Memory B cell (primary cell): ENCODE measurements around the gene TRIM38.
A peak's percentile ranks its signal among the peaks of the same experiment; 100 is the strongest.

ENCODE experiments used
- ATAC-seq: fragments of 150-1000 bp; cut with Tn5 transposase; 2 replicates; pipeline ENCODE4 v1.10.0; 2021; ENCODE audit warnings: low read depth, mild to moderate bottlenecking, moderate library complexity
- DNase-seq, 2 donors: peaks; one replicate each; pipeline ENCODE4 v3.0.0; 2022; ENCODE audit warnings: low spot score in 2 of 2
- H3K27ac Mint-ChIP-seq: one replicate; pipeline ENCODE4 v1.8.0; 2022; ENCODE audit warnings: mild to moderate bottlenecking, moderate library complexity, mixed read lengths
- H3K27me3 Mint-ChIP-seq: one replicate; pipeline ENCODE4 v1.8.0; 2022; ENCODE audit warnings: mixed read lengths
- H3K36me3 Mint-ChIP-seq: one replicate; pipeline ENCODE4 v1.8.0; 2022; ENCODE audit warnings: mild to moderate bottlenecking, mixed read lengths
- H3K4me1 Mint-ChIP-seq: one replicate; pipeline ENCODE4 v1.8.0; 2022; ENCODE audit warnings: mixed read lengths
- H3K4me3 Mint-ChIP-seq: one replicate; pipeline ENCODE4 v1.8.0; 2022; ENCODE audit warnings: mild to moderate bottlenecking, moderate library complexity, mixed read lengths
- H3K9me3 Mint-ChIP-seq: one replicate; pipeline ENCODE4 v1.8.0; 2022; ENCODE audit warnings: mixed read lengths

The TRIM38 gene

GRCh38 chr6:26034905-26035304, 72.3 kb downstream of the TRIM38 start:
- H3K36me3 Mint-ChIP-seq, result no peaks in the 10 kb centered on the region
- H3K9me3 Mint-ChIP-seq, result peaks cover 4% of the 10 kb centered on the region
- no peak for ATAC-seq
- H3K27ac Mint-ChIP-seq, result no peak overlapping the region
- no peaks in the 10 kb centered on the region for H3K27me3 Mint-ChIP-seq
- DNase-seq, result no peak
- H3K4me3 Mint-ChIP-seq, result peak overlapping the region; percentile 39
- H3K4me1 Mint-ChIP-seq, result peaks cover 5% of the 10 kb centered on the region
